ACHN (cell line): Measurements from ENCODE around the gene CDKAL1.
"Not testable (repeated sequence)": the region's sequence is repeated elsewhere in the genome, so short reads cannot be mapped to it uniquely, and the experiment has no call there.

Experiments
- DNase-seq: peaks from one replicate; pipeline ENCODE4 v3.0.0-alpha.2; 2015
- in situ Hi-C: cut with HindIII; loops from 2 replicates; pipeline ENCODE4 v1.10.0; 2017; ENCODE audit warnings: low sequenced_read_pairs, low pct_ligation_motif_present, low pct_unique_long_range_greater_than_20kb

Gene CDKAL1

GRCh38 chr6:20620043-20620442 is 85.8 kb downstream of the CDKAL1 start:
- in situ Hi-C loops = no loop called here
- DNase-seq = no peak

- in situ Hi-C loops = no loop called here
- DNase-seq = no peak
Observed at GRCh38 chr6:20623761-20624160, 89.5 kb downstream of the CDKAL1 start.

- in situ Hi-C loops = no loop called here
- no peak for DNase-seq
Observed at GRCh38 chr6:20626165-20626564, 91.9 kb downstream of the CDKAL1 start.

- no peak for DNase-seq
Observed at GRCh38 chr6:20629509-20629908, 95.3 kb downstream of the CDKAL1 start.

GRCh38 chr6:20630136-20630535 is 95.9 kb downstream of the CDKAL1 start:
- no peak for DNase-seq
- in situ Hi-C loops = no loop called here

More at GRCh38 chr6:20629509-20629908, 95.3 kb downstream of the CDKAL1 start:
- in situ Hi-C loops = no loop called here

- no peak for DNase-seq
- in situ Hi-C loops = no loop called here
Observed at GRCh38 chr6:20630617-20631548, 96.6 kb downstream of the CDKAL1 start.

GRCh38 chr6:20631549-20631924 is 97.3 kb downstream of the CDKAL1 start:
- in situ Hi-C loops = no loop called here
- DNase-seq = no peak

GRCh38 chr6:20632696-20633095 is 98.4 kb downstream of the CDKAL1 start:
- in situ Hi-C loops = no loop called here
- no peak for DNase-seq

GRCh38 chr6:20633566-20634340 is 99.5 kb downstream of the CDKAL1 start:
- in situ Hi-C loops = no loop called here
- no peak for DNase-seq

- in situ Hi-C loops = no loop called here
- DNase-seq = no peak
Observed at GRCh38 chr6:20639161-20639560, 104.9 kb downstream of the CDKAL1 start.

- DNase-seq = no peak
- in situ Hi-C loops = no loop called here
Observed at GRCh38 chr6:20640181-20640580, 105.9 kb downstream of the CDKAL1 start.

GRCh38 chr6:20642441-20642840 is 108.2 kb downstream of the CDKAL1 start:
- in situ Hi-C loops = no loop called here
- no peak for DNase-seq

GRCh38 chr6:20644667-20645370 is 110.6 kb downstream of the CDKAL1 start:
- DNase-seq = no peak
- in situ Hi-C loops = no loop called here

- DNase-seq, in situ Hi-C loops: not testable (repeated sequence)
Observed at GRCh38 chr6:20645572-20645971, 111.3 kb downstream of the CDKAL1 start.

GRCh38 chr6:20647585-20647984 is 113.3 kb downstream of the CDKAL1 start:
- DNase-seq = no peak
- in situ Hi-C loops = no loop called here

- in situ Hi-C loops, DNase-seq: not testable (repeated sequence)
Observed at GRCh38 chr6:20649696-20650470, 115.6 kb downstream of the CDKAL1 start.

- in situ Hi-C loops = no loop called here
- peak; percentile 84 for DNase-seq
Observed at GRCh38 chr6:20652299-20653084, 118.2 kb downstream of the CDKAL1 start.

GRCh38 chr6:20653085-20653479 is 118.8 kb downstream of the CDKAL1 start:
- in situ Hi-C loops = no loop called here
- peak; percentile 9 for DNase-seq
